Endothelial cell of umbilical vein (primary cell): ENCODE results near the gene CELF2. TPM values are rescaled to one million over a fixed set of nuclear protein-coding genes. Genes with fewer than 3 reads are reported as not detected.

Experiments
- BruUV-seq: library from RNA; stranded (reverse); fragments of 400-500 nt; replicated peaks from 2 replicates; lab custom pipeline; 2021; lab: Mats Ljungman, UMichigan
- CTCF ChIA-PET: fragments of 300-600, 350-600 bp; sonication (Branson Sonifier 250); formaldehyde crosslinking; loops from one replicate; lab custom pipeline; 2021; ENCODE audit warnings: antibody characterized with exemption, inconsistent platforms; lab: Charles Lee
- POLR2A ChIA-PET: fragments of 300-600, 350-600 bp; sonication (Branson Sonifier 250); formaldehyde crosslinking; loops from one replicate; lab custom pipeline; 2021; ENCODE audit warnings: antibody characterized with exemption, inconsistent platforms; lab: Charles Lee
- DNase-seq: peaks from one replicate; pipeline ENCODE4 v3.0.0-alpha.2; 2011; ENCODE audit warnings: low read depth, low spot score
- FAIRE-seq: peaks from 2 replicates; lab custom pipeline; 2011; peaks lifted over from hg19 to GRCh38; lab: Jason Lieb, UNC
- H2AFZ ChIP-seq: 2 replicates; pipeline ENCODE4 v1.6.0; 2012; ENCODE audit warnings: low read depth, low read length, control low read depth, inconsistent platforms
- H3K27ac ChIP-seq: 2 replicates; pipeline ENCODE4 v1.5.1; 2011; ENCODE audit warnings: low read depth, mild to moderate bottlenecking, control low read depth, low read length, moderate library complexity; ENCODE audit not compliant: insufficient read depth
- H3K27me3 ChIP-seq, 2 experiments: 2 replicates each; pipeline versions ENCODE4 v1.6.0 to v1.6.1; 2011; ENCODE audit warnings: low read length in 2 of 2, mixed read lengths in 1 of 2; ENCODE audit not compliant: control insufficient read depth in 2 of 2, insufficient read depth in 2 of 2
- H3K36me3 ChIP-seq, 2 experiments: 2 replicates in 1 of 2; 3 replicates in 1 of 2; pipeline ENCODE4 v1.5.1; 2011; ENCODE audit warnings: low read length in 2 of 2, mild to moderate bottlenecking in 1 of 2, moderate library complexity in 1 of 2; ENCODE audit not compliant: control insufficient read depth in 2 of 2, insufficient read depth in 2 of 2; ENCODE audit errors: extremely low read depth in 1 of 2
- H3K4me1 ChIP-seq: 3 replicates; pipeline ENCODE4 v1.5.1; 2011; ENCODE audit warnings: mild to moderate bottlenecking, low read length; ENCODE audit not compliant: control insufficient read depth, insufficient read depth; ENCODE audit errors: extremely low read depth
- H3K4me2 ChIP-seq: 2 replicates; pipeline ENCODE4 v1.6.1; 2011; ENCODE audit warnings: low read length, control low read depth, mixed read lengths; ENCODE audit not compliant: insufficient read depth
- H3K4me3 ChIP-seq, 3 experiments: fragments of 200-600 bp in 1 of 3; sonication (generic), shearing (Covaris generic) in 1 of 3; replicated peaks in 1 of 3; 2 replicates each; pipeline ENCODE4 v1.5.1; 2011 to 2016; ENCODE audit warnings: control low read depth in 3 of 3, low read length in 3 of 3, mild to moderate bottlenecking in 2 of 3, inconsistent platforms in 1 of 3, low read depth in 1 of 3, moderate library complexity in 1 of 3; ENCODE audit not compliant: insufficient read depth in 1 of 3
- H3K79me2 ChIP-seq: 2 replicates; pipeline ENCODE4 v1.6.0; 2012; ENCODE audit warnings: low read length, inconsistent platforms; ENCODE audit not compliant: control insufficient read depth, insufficient read depth
- H3K9ac ChIP-seq: replicated peaks from 2 replicates; pipeline ENCODE3; 2011; ENCODE audit warnings: low read length, control low read depth; ENCODE audit not compliant: insufficient read depth; ENCODE audit errors: extremely low read depth
- H3K9me1 ChIP-seq: replicated peaks from 3 replicates; pipeline ENCODE4 v1.6.0; 2011; ENCODE audit warnings: mild to moderate bottlenecking, low read length; ENCODE audit not compliant: control insufficient read depth, insufficient read depth; ENCODE audit errors: extremely low read depth
- H3K9me3 ChIP-seq: replicated peaks from 2 replicates; pipeline ENCODE4 v1.5.1; 2012; ENCODE audit warnings: low read length, inconsistent platforms; ENCODE audit not compliant: control insufficient read depth, insufficient read depth
- H4K20me1 ChIP-seq: replicated peaks from 2 replicates; pipeline ENCODE3; 2011; ENCODE audit warnings: mild to moderate bottlenecking, low read length; ENCODE audit not compliant: control insufficient read depth, insufficient read depth; ENCODE audit errors: extremely low read depth
- CTCF ChIP-seq, 2 donors: IDR thresholded peaks; 1 replicate in 1 of 2; 2 replicates in 1 of 2; pipeline ENCODE4 v1.5.1; 2011; ENCODE audit warnings: low read length in 2 of 2, mild to moderate bottlenecking in 2 of 2, moderate library complexity in 2 of 2, control low read depth in 1 of 2, inconsistent platforms in 1 of 2, low read depth in 1 of 2; ENCODE audit not compliant: insufficient read depth in 1 of 2; ENCODE audit errors: extremely low read depth in 1 of 2
- EZH2 ChIP-seq: IDR thresholded peaks from 2 replicates; pipeline ENCODE4 v1.6.1; 2012; ENCODE audit warnings: borderline replicate concordance, low read depth, mild to moderate bottlenecking, moderate library complexity, low read length, inconsistent platforms; ENCODE audit not compliant: severe bottlenecking
- FOS ChIP-seq: IDR thresholded peaks from 2 replicates; pipeline ENCODE4 v1.6.1; 2011; ENCODE audit warnings: mild to moderate bottlenecking, low read length, moderate library complexity, borderline replicate concordance; ENCODE audit not compliant: insufficient read depth
- GATA2 ChIP-seq: IDR thresholded peaks from 2 replicates; pipeline ENCODE4 v1.7.0; 2011; ENCODE audit warnings: low read depth, mild to moderate bottlenecking, moderate library complexity, mixed read lengths, low read length; ENCODE audit not compliant: insufficient read length, insufficient read depth
- JUN ChIP-seq: IDR thresholded peaks from 2 replicates; pipeline ENCODE4 v1.6.1; 2011; ENCODE audit warnings: borderline replicate concordance, low read depth; ENCODE audit not compliant: insufficient read length, insufficient read depth
- MAX ChIP-seq: IDR thresholded peaks from 2 replicates; pipeline ENCODE4 v1.6.1; 2011; ENCODE audit not compliant: insufficient read depth, insufficient read length
- MYC ChIP-seq: IDR thresholded peaks from one replicate; pipeline ENCODE4 v1.6.1; 2011; ENCODE audit warnings: mild to moderate bottlenecking, low read depth, low read length
- POLR2A ChIP-seq: IDR thresholded peaks from 2 replicates; pipeline ENCODE4 v1.6.1; 2012; ENCODE audit warnings: low read depth, mild to moderate bottlenecking, control low read depth, low read length
- POLR2AphosphoS5 ChIP-seq: IDR thresholded peaks from 2 replicates; pipeline ENCODE4 v1.6.1; 2012; ENCODE audit warnings: low read depth, mild to moderate bottlenecking, control low read depth, low read length, moderate library complexity; ENCODE audit not compliant: insufficient read depth
- dilution Hi-C: fragments of 300-500 bp; cut with MboI; formaldehyde crosslinking; loops from one replicate; pipeline ENCODE4 v1.15.0; 2019; ENCODE audit warnings: low sequenced_read_pairs; ENCODE audit not compliant: extremely low pct_ligation_motif_present
- intact Hi-C: fragments of 100-400 bp; cut with micrococcal nuclease; formaldehyde crosslinking; loops from one replicate; pipeline ENCODE4 v1.10.0; 2022
- polyA plus RNA-seq, 4 experiments: library from polyadenylated mRNA; depleted of rRNA in 3 of 4; stranded (reverse) in 3 of 4; unstranded in 1 of 4; fragments of >200 nt; gene quantifications; 2 replicates each; pipeline versions ENCODE4 v1.2.1 to v1.2.3, GENCODE V29; 2011 to 2012; ENCODE audit warnings: missing spikeins in 1 of 4
- total RNA-seq: library from RNA; stranded (reverse); gene quantifications from 2 replicates; pipeline ENCODE4 v1.2.3, GENCODE V29; 2021

CELF2 gene
- total and polyA plus RNA-seq, 2 donors (not counting 3 experiments of a cell fraction or from before 2014, with no cell fraction given) = 21.6 to 42.6 TPM

GRCh38 chr10:11231285-11231684, 213.6 kb downstream of the CELF2 start:
- ChIA-PET POLR2A (no interaction called here), CTCF (no interaction called here)
- no peaks in the 10 kb centered on the region for H3K9me3 ChIP-seq
- no peak overlapping the region for H3K4me2 ChIP-seq
- H3K27me3 ChIP-seq = no peaks in the 10 kb centered on the region
- H3K9ac ChIP-seq = no peak overlapping the region
- FAIRE-seq (no peak), DNase-seq (no peak)
- dilution Hi-C loops = no loop called here
- no peaks in the 10 kb centered on the region for H3K36me3 ChIP-seq
- intact Hi-C loops = no loop called here
- H3K79me2 ChIP-seq = no peaks in the 10 kb centered on the region
- no TSS peak for BruUV-seq
- H3K27ac ChIP-seq = no peak overlapping the region
- H3K9me1 ChIP-seq = no peaks in the 10 kb centered on the region
- no peak for TF ChIP-seq MYC
- no peaks in the 10 kb centered on the region for H3K4me1 ChIP-seq
- no peak overlapping the region for H2AFZ ChIP-seq
- H3K4me3 ChIP-seq = no peak overlapping the region
- no peaks in the 10 kb centered on the region for H4K20me1 ChIP-seq

- H3K4me1 ChIP-seq = no peaks in the 10 kb centered on the region
- intact Hi-C loops (no loop called here), dilution Hi-C loops (no loop called here)
- no peak overlapping the region for H3K4me3 ChIP-seq
- no peaks in the 10 kb centered on the region for H3K9me1 ChIP-seq
- H3K36me3 ChIP-seq = no peaks in the 10 kb centered on the region
- ChIA-PET POLR2A (no interaction called here), CTCF (interaction anchor here (1.1 kb wide), 1 partner anchor 38 kb away, joined by 3 read pairs; no protein-coding TSS in a partner anchor)
- DNase-seq (no peak), FAIRE-seq (no peak)
- H3K27me3 ChIP-seq = no peaks in the 10 kb centered on the region
- no peak overlapping the region for H3K9ac ChIP-seq
- BruUV-seq = no TSS peak
- no peak overlapping the region for H3K4me2 ChIP-seq
- H4K20me1 ChIP-seq = no peaks in the 10 kb centered on the region
- no peak overlapping the region for H3K27ac ChIP-seq
- no peak overlapping the region for H2AFZ ChIP-seq
- TF ChIP-seq JUN (no peak), CTCF (IDR thresholded peaks at IDR 0.05; ENCODE audit: extremely low read depth in 1 of 2, insufficient read depth in 1 of 2, low read depth in 1 of 2, low read length in 2 of 2) (no peak), MYC (no peak), FOS (no peak), POLR2A (no peak), MAX (no peak), EZH2 (no peak), GATA2 (no peak), POLR2AphosphoS5 (no peak)
- no peaks in the 10 kb centered on the region for H3K9me3 ChIP-seq
- H3K79me2 ChIP-seq = no peaks in the 10 kb centered on the region
Observed at GRCh38 chr10:11232222-11232961, 214.7 kb downstream of the CELF2 start.
